Raji (cell line): Measurements from ENCODE around the gene KLK4.

ENCODE experiments used
- POLR2A ChIP-seq: IDR thresholded peaks from 2 replicates; pipeline ENCODE4 v1.6.1; 2011; ENCODE audit warnings: low read depth, low read length, control low read depth; ENCODE audit not compliant: insufficient read depth

Gene KLK4

DNA sequence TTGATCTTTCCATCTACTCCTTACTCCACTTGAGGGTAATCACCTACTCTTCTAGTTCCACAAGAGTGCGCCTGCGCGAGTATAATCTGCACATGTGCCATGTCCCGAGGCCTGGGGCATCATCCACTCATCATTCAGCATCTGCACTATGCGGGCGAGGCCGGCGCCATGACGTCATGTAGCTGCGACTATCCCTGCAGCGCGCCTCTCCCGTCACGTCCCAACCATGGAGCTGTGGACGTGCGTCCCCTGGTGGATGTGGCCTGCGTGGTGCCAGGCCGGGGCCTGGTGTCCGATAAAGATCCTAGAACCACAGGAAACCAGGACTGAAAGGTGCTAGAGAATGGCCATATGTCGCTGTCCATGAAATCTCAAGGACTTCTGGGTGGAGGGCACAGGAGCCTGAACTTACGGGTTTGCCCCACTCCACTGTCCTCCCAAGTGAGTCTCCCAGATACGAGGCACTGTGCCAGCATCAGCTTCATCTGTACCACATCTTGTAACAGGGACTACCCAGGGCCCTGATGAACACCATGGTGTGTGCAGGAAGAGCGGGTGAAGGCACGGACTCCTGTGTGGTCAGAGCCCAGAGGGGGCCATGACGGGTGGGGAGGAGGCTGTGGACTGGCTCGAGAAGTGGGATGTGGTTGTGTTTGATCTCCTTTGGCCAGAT, 40.6 kb downstream of the KLK4 start:
- TF ChIP-seq POLR2A = no peak

DNA sequence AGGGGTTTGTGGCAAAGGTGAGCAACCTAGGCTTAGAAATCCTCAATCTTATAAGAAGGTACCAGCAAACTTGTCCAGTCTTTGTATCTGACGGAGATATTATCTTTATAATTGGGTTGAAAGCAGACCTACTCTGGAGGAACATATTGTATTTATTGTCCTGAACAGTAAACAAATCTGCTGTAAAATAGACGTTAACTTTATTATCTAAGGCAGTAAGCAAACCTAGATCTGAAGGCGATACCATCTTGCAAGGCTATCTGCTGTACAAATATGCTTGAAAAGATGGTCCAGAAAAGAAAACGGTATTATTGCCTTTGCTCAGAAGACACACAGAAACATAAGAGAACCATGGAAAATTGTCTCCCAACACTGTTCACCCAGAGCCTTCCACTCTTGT, 41.7 kb downstream of the KLK4 start:
- no peak for TF ChIP-seq POLR2A

DNA sequence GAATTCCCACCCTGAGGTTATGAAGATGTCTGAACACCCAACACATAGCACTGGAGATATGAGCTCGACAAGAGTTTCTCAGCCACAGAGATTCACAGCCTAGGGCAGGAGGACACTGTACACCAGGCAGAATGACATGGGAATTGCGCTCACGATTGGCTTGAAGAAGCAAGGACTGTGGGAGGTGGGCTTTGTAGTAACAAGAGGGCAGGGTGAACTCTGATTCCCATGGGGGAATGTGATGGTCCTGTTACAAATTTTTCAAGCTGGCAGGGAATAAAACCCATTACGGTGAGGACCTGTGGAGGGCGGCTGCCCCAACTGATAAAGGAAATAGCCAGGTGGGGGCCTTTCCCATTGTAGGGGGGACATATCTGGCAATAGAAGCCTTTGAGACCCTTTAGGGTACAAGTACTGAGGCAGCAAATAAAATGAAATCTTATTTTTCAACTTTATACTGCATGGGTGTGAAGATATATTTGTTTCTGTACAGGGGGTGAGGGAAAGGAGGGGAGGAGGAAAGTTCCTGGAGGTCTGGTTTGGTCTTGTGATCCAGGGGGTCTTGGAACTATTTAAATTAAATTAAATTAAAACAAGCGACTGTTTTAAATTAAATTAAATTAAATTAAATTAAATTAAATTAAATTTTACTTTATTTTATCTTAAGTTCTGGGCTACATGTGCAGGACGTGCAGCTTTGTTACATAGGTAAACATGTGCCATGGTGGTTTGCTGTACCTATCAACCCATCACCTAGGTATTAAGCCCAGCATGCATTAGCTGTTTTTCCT, 49.5 kb downstream of the KLK4 start:
- no peak for TF ChIP-seq POLR2A

DNA sequence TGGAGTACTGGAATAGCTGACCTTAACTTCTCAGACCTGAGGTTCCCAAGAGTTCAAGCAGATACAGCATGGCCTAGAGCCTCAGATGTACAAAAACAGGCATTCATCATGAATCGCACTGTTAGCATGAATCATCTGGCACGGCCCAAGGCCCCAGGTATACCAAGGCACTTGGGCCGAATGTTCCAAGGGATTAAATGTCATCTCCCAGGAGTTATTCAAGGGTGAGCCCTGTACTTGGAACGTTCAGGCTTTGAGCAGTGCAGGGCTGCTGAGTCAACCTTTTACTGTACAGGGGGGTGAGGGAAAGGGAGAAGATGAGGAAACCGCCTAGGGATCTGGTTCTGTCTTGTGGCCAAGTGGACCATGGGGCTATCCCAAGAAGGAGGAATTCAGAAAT, 50.2 kb downstream of the KLK4 start:
- no peak for TF ChIP-seq POLR2A

DNA sequence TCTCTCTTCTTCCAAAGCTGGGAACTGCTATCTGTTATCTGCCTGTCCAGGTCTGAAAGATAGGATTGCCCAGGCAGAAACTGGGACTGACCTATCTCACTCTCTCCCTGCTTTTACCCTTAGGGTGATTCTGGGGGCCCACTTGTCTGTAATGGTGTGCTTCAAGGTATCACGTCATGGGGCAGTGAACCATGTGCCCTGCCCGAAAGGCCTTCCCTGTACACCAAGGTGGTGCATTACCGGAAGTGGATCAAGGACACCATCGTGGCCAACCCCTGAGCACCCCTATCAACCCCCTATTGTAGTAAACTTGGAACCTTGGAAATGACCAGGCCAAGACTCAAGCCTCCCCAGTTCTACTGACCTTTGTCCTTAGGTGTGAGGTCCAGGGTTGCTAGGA, 51.3 kb downstream of the KLK4 start:
- no peak for TF ChIP-seq POLR2A

DNA sequence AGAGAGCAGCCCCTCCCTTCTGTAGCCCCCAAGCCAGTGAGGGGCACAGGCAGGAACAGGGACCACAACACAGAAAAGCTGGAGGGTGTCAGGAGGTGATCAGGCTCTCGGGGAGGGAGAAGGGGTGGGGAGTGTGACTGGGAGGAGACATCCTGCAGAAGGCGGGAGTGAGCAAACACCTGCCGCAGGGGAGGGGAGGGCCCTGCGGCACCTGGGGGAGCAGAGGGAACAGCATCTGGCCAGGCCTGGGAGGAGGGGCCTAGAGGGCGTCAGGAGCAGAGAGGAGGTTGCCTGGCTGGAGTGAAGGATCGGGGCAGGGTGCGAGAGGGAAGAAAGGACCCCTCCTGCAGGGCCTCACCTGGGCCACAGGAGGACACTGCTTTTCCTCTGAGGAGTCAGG, 52.3 kb downstream of the KLK4 start:
- no peak for TF ChIP-seq POLR2A

DNA sequence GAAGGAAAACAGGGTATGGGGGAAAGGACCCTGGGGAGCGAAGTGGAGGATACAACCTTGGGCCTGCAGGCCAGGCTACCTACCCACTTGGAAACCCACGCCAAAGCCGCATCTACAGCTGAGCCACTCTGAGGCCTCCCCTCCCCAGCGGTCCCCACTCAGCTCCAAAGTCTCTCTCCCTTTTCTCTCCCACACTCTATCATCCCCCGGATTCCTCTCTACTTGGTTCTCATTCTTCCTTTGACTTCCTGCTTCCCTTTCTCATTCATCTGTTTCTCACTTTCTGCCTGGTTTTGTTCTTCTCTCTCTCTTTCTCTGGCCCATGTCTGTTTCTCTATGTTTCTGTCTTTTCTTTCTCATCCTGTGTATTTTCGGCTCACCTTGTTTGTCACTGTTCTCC, 53.8 kb downstream of the KLK4 start:
- TF ChIP-seq POLR2A = no peak
